GM19239 (cell line): ENCODE measurements around the gene PRLR.
"Not testable (repeated sequence)": the region's sequence is repeated elsewhere in the genome, so short reads cannot be mapped to it uniquely, and the experiment has no call there.

Experiments used
- DNase-seq: peaks from one replicate; pipeline ENCODE4 v3.0.0; 2011; ENCODE audit warnings: low spot score; ENCODE audit not compliant: insufficient read length
- FAIRE-seq: peaks from 2 replicates; lab custom pipeline; 2011; peaks lifted over from hg19 to GRCh38; lab: Jason Lieb, UNC

The PRLR gene

GRCh38 chr5:35230038-35230611 lies at the start of gene PRLR:
Gene PRLR (minus strand): TSS chr5:35230487. CDS start chr5:35089620, 140,867 bp downstream.
- DNase-seq, result no peak
- peak; percentile 66 for FAIRE-seq

GRCh38 chr5:35274839-35275509 lies 44.7 kb upstream of the PRLR start:
- FAIRE-seq (peak; percentile 35), DNase-seq (no peak)

GRCh38 chr5:35269006-35269405 lies 38.7 kb upstream of the PRLR start:
- DNase-seq (no peak), FAIRE-seq (no peak)

GRCh38 chr5:35266276-35266675 lies 36.0 kb upstream of the PRLR start:
- DNase-seq, result no peak
- FAIRE-seq, result no peak

- FAIRE-seq (no peak), DNase-seq (no peak)
Observed at GRCh38 chr5:35264509-35264908, 34.2 kb upstream of the PRLR start.

GRCh38 chr5:35263266-35263877 lies 33.1 kb upstream of the PRLR start:
- FAIRE-seq (no peak), DNase-seq (no peak)

GRCh38 chr5:35253582-35253981 lies 23.3 kb upstream of the PRLR start:
- FAIRE-seq (no peak), DNase-seq (no peak)

GRCh38 chr5:35252963-35253362 lies 22.7 kb upstream of the PRLR start:
- no peak for DNase-seq
- FAIRE-seq, result no peak

GRCh38 chr5:35248843-35249780 lies 18.8 kb upstream of the PRLR start:
- peak; percentile 26 for FAIRE-seq
- no peak for DNase-seq

- FAIRE-seq (peak; percentile 44), DNase-seq (no peak)
Observed at GRCh38 chr5:35247648-35248034, 17.4 kb upstream of the PRLR start.

GRCh38 chr5:35246900-35247647 lies 16.8 kb upstream of the PRLR start:
- DNase-seq (no peak), FAIRE-seq (peak; percentile 45)

GRCh38 chr5:35246411-35246810 lies 16.1 kb upstream of the PRLR start:
- FAIRE-seq (peak; percentile 21), DNase-seq (no peak)

GRCh38 chr5:35245371-35245770 lies 15.1 kb upstream of the PRLR start:
- FAIRE-seq, DNase-seq: not testable (repeated sequence)

GRCh38 chr5:35244171-35244570 lies 13.9 kb upstream of the PRLR start:
- FAIRE-seq (no peak), DNase-seq (no peak)

- no peak for FAIRE-seq
Observed at GRCh38 chr5:35242702-35243258, 12.5 kb upstream of the PRLR start.

GRCh38 chr5:35240892-35241291 lies 10.6 kb upstream of the PRLR start:
- no peak for FAIRE-seq
- no peak for DNase-seq

More at GRCh38 chr5:35242702-35243258, 12.5 kb upstream of the PRLR start:
- DNase-seq, result no peak

- no peak for DNase-seq
Observed at GRCh38 chr5:35239911-35240610, 9.8 kb upstream of the PRLR start.

GRCh38 chr5:35239476-35239875 lies 9.2 kb upstream of the PRLR start:
- FAIRE-seq (no peak), DNase-seq (no peak)

More at GRCh38 chr5:35239911-35240610, 9.8 kb upstream of the PRLR start:
- no peak for FAIRE-seq
